ENCODE results near the gene AK8. TPM values are rescaled to one million over a fixed set of nuclear protein-coding genes. Genes with fewer than 3 reads are reported as not detected.

Gene AK8
- total RNA-seq, 6 experiments from 2014 or later, result 0.07 to 0.24 (median 0.12) TPM; not detected in 1

GRCh38 chr9:132880324-132880661 lies 2.2 kb upstream of the AK8 start:
- TF ChIP-seq CTCF (IDR thresholded peaks at IDR 0.05), result no peak
- H3K4me3 Mint-ChIP-seq, result no peak overlapping the region
- peaks cover 8% of the 10 kb centered on the region; the same call in 1 of the 2 replicates for H3K27me3 Mint-ChIP-seq (ENCODE audit: insufficient read depth)
- peaks cover 13% of the 10 kb centered on the region for H3K4me1 Mint-ChIP-seq (ENCODE audit: low read depth)
- H3K27ac Mint-ChIP-seq, result no peak overlapping the region; the same call in 1 of the 2 replicates
- no peaks in the 10 kb centered on the region for H3K9me3 Mint-ChIP-seq
- DNase-seq, result no peak
- no peaks in the 10 kb centered on the region for H3K36me3 Mint-ChIP-seq (ENCODE audit: low read depth)

- H3K36me3 Mint-ChIP-seq (ENCODE audit: low read depth), result no peaks in the 10 kb centered on the region
- no peak for DNase-seq
- no peaks in the 10 kb centered on the region for H3K9me3 Mint-ChIP-seq
- H3K4me1 Mint-ChIP-seq (ENCODE audit: low read depth), result peaks cover 13% of the 10 kb centered on the region
- peaks cover 11% of the 10 kb centered on the region for H3K27me3 Mint-ChIP-seq (ENCODE audit: insufficient read depth)
- H3K27ac Mint-ChIP-seq, result peak overlapping the region; percentile 73
- TF ChIP-seq CTCF (IDR thresholded peaks at IDR 0.05), result no peak
- H3K4me3 Mint-ChIP-seq, result peak overlapping the region; percentile 82
These were observed 1.6 kb upstream of the AK8 start for GRCh38 chr9:132879457-132880323.

GRCh38 chr9:132878695-132879456 lies 792 bp upstream of the AK8 start, which contains the start of gene SPACA9:
TSS of gene SPACA9 (plus strand) at chr9:132878898. CDS start at chr9:132883948, 5,050 bp downstream.
- Mint-ChIP-seq H3K4me3 (peak within 1 kb of the TSS; percentile 82), H3K27ac (peak within 1 kb of the TSS; percentile 73), H3K27me3 (ENCODE audit: insufficient read depth) (peaks cover 14% of the 10 kb centered on the region), H3K36me3 (ENCODE audit: low read depth) (no peaks in the 10 kb centered on the region), H3K9me3 (no peaks in the 10 kb centered on the region), H3K4me1 (ENCODE audit: low read depth) (peaks cover 13% of the 10 kb centered on the region)
- peak; percentile 5 for DNase-seq
- no peak for TF ChIP-seq CTCF (IDR thresholded peaks at IDR 0.05)

GRCh38 chr9:132877458-132877823 lies 643 bp downstream of the AK8 start:
- Mint-ChIP-seq H3K27me3 (ENCODE audit: insufficient read depth) (peaks cover 14% of the 10 kb centered on the region), H3K9me3 (no peaks in the 10 kb centered on the region), H3K27ac (peak overlapping the region; percentile 36; the same call in 1 of the 2 replicates), H3K36me3 (ENCODE audit: low read depth) (no peaks in the 10 kb centered on the region), H3K4me3 (peak overlapping the region; percentile 82), H3K4me1 (ENCODE audit: low read depth) (peaks cover 13% of the 10 kb centered on the region)
- DNase-seq, result no peak
- no peak for TF ChIP-seq CTCF (IDR thresholded peaks at IDR 0.05)

- H3K9me3 Mint-ChIP-seq, result no peaks in the 10 kb centered on the region
- no peak for DNase-seq
- no peak for TF ChIP-seq CTCF (IDR thresholded peaks at IDR 0.05)
- H3K36me3 Mint-ChIP-seq (ENCODE audit: low read depth), result no peaks in the 10 kb centered on the region
- H3K4me3 Mint-ChIP-seq, result peak overlapping the region; percentile 82; the same call in 1 of the 2 replicates
- H3K27ac Mint-ChIP-seq, result no peak overlapping the region
- H3K4me1 Mint-ChIP-seq (ENCODE audit: low read depth), result peaks cover 13% of the 10 kb centered on the region
- H3K27me3 Mint-ChIP-seq (ENCODE audit: insufficient read depth), result peaks cover 14% of the 10 kb centered on the region
These were observed 1.2 kb downstream of the AK8 start for GRCh38 chr9:132876849-132877248.
